ENCODE results near the gene GPR158. TPM values are rescaled to one million over a fixed set of nuclear protein-coding genes. Genes with fewer than 3 reads are reported as not detected.

The GPR158 gene
- total and polyA plus RNA-seq, 9 of the 15 experiments (the other 6 are each of a cell fraction or from before 2014, with no cell fraction given): 4.0 to 7.6 (median 5.0) TPM

DNA sequence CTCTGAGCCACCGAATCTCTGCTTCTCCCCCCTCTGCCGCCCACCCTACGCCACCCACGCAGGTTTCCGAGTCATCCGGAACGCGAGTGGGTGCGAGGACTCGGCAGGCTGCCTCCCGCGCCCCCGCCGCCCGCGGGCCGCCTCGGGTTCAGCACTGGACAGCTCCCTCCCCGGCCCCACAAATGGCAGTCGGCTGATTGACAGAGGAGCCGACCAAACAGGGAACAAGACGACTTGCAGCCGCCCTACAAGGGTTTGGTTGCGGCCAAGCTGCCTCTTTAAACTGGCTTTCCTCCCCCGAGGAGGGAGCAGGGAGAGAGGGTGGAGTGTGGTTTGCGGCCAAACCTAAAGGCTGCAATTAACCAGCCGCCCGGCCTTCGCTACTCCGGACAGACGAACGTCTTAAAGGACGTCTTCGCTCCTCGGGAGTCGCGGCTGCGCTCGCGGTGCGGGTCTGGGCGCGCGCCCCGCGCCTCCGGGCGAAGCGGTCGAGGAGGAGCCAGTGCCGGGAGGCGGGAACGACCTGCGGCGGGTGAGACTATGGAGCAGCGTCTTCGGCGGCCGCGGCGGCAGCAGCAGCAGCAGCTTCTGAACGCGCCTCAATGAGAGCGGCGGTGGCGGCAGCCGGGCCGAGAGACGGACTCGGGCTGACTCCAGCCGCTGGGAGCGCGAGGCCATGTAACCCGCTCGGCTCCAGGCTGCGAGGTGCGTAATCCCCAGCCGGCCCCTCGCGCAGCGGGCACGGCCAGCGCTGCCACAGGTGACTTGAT is at the start of gene GPR158 (continued):
- TF ChIP-seq ZBTB7A (IDR thresholded peaks at IDR 0.05; ENCODE audit: borderline replicate concordance, control insufficient read depth, low read depth, low read length): no peak
- TF ChIP-seq, protein P1, sequence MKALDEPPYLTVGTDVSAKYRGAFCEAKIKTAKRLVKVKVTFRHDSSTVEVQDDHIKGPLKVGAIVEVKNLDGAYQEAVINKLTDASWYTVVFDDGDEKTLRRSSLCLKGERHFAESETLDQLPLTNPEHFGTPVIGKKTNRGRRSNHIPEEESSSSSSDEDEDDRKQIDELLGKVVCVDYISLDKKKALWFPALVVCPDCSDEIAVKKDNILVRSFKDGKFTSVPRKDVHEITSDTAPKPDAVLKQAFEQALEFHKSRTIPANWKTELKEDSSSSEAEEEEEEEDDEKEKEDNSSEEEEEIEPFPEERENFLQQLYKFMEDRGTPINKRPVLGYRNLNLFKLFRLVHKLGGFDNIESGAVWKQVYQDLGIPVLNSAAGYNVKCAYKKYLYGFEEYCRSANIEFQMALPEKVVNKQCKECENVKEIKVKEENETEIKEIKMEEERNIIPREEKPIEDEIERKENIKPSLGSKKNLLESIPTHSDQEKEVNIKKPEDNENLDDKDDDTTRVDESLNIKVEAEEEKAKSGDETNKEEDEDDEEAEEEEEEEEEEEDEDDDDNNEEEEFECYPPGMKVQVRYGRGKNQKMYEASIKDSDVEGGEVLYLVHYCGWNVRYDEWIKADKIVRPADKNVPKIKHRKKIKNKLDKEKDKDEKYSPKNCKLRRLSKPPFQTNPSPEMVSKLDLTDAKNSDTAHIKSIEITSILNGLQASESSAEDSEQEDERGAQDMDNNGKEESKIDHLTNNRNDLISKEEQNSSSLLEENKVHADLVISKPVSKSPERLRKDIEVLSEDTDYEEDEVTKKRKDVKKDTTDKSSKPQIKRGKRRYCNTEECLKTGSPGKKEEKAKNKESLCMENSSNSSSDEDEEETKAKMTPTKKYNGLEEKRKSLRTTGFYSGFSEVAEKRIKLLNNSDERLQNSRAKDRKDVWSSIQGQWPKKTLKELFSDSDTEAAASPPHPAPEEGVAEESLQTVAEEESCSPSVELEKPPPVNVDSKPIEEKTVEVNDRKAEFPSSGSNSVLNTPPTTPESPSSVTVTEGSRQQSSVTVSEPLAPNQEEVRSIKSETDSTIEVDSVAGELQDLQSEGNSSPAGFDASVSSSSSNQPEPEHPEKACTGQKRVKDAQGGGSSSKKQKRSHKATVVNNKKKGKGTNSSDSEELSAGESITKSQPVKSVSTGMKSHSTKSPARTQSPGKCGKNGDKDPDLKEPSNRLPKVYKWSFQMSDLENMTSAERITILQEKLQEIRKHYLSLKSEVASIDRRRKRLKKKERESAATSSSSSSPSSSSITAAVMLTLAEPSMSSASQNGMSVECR (CRISPR knock-in tag; IDR thresholded peaks at IDR 0.05): peak; percentile 66; the same call in 1 of the 2 replicates
- peak; percentile 47; the same call in 1 of the 2 replicates for TF ChIP-seq NR2C2 (CRISPR knock-in tag; IDR thresholded peaks at IDR 0.05)
- TF ChIP-seq NR2C2 (tag; IDR thresholded peaks at IDR 0.05): no peak
- 0 out of 2 replicates have a peak, but pooled peaks have one; percentile 50 for TF ChIP-seq ZNF644 (tag; IDR thresholded peaks at IDR 0.05; ENCODE audit: low read depth)
- TF ChIP-seq LARP7 (IDR thresholded peaks at IDR 0.05): no peak
- TF ChIP-seq ZNF431 (CRISPR knock-in tag; IDR thresholded peaks at IDR 0.05): no peak
- TF ChIP-seq CREB1 (IDR thresholded peaks at IDR 0.05): 0 out of 2 replicates have a peak, but pooled peaks have one; percentile 13
- peak; percentile 53; the same call in 1 of the 2 replicates for TF ChIP-seq CREB1 (CRISPR knock-in tag; IDR thresholded peaks at IDR 0.05)
- TF ChIP-seq SRF (CRISPR knock-in tag; IDR thresholded peaks at IDR 0.05): peak in 1 of 2 experiments; percentile 73; a peak in 1 of 4 replicates
- 0 out of 2 replicates have a peak, but pooled peaks have one; percentile 47 for TF ChIP-seq CBFB (CRISPR knock-in tag; IDR thresholded peaks at IDR 0.05)
- 0 out of 2 replicates have a peak, but pooled peaks have one; percentile 37 for TF ChIP-seq FOXJ3 (CRISPR knock-in tag; IDR thresholded peaks at IDR 0.05)
- TF ChIP-seq EHMT2 (IDR thresholded peaks at IDR 0.05): peak; percentile 99
- peak; percentile 42 for TF ChIP-seq FOS (IDR thresholded peaks at IDR 0.05; ENCODE audit: extremely low read depth, insufficient read length)
- no peak for TF ChIP-seq FOXM1 (IDR thresholded peaks at IDR 0.05; ENCODE audit: low read depth)
- TF ChIP-seq FOXM1 (CRISPR knock-in tag; IDR thresholded peaks at IDR 0.05; ENCODE audit: low read depth): no peak
- no peak for TF ChIP-seq KLF10 (CRISPR knock-in tag; IDR thresholded peaks at IDR 0.05)
- no peak for TF ChIP-seq PCBP2 (IDR thresholded peaks at IDR 0.05; ENCODE audit: low read depth, low read length, poor library complexity, severe bottlenecking)
- TF ChIP-seq AFF4 (CRISPR knock-in tag; IDR thresholded peaks at IDR 0.05): peak; percentile 67; the same call in 1 of the 2 replicates
- TF ChIP-seq ETV6 (IDR thresholded peaks at IDR 0.05; ENCODE audit: borderline replicate concordance in 1 of 2, low read depth in 2 of 2, low read length in 1 of 2): no peak
- peak; percentile 19; the same call in 1 of the 2 replicates for TF ChIP-seq ETV6 (CRISPR knock-in tag; IDR thresholded peaks at IDR 0.05; ENCODE audit: borderline replicate concordance)
